Measurements from ENCODE around the gene BACH2.

BACH2 gene

GRCh38 chr6:90297115-90297866 is 648 bp upstream of the BACH2 start:
- in situ Hi-C loops (cut with MboI; ENCODE audit: low pct_unique_long_range_greater_than_20kb, low sequenced_read_pairs, unreplicated experiment): no loop called here
- TF ChIP-seq CTCF (IDR thresholded peaks at IDR 0.05; ENCODE audit: extremely low read depth, insufficient read depth, missing control alignments): no peak
- DNase-seq (ENCODE audit: low spot score): no peak

GRCh38 chr6:90295854-90296340 is 746 bp downstream of the BACH2 start:
- no peak for TF ChIP-seq CTCF (IDR thresholded peaks at IDR 0.05; ENCODE audit: extremely low read depth, insufficient read depth, missing control alignments)
- peak; percentile 50 for DNase-seq (ENCODE audit: low spot score)
- in situ Hi-C loops (cut with MboI; ENCODE audit: low pct_unique_long_range_greater_than_20kb, low sequenced_read_pairs, unreplicated experiment): no loop called here

GRCh38 chr6:90294989-90295853 is 1.4 kb downstream of the BACH2 start:
- peak; percentile 16 for TF ChIP-seq CTCF (IDR thresholded peaks at IDR 0.05; ENCODE audit: extremely low read depth, insufficient read depth, missing control alignments)
- in situ Hi-C loops (cut with MboI; ENCODE audit: low pct_unique_long_range_greater_than_20kb, low sequenced_read_pairs, unreplicated experiment): no loop called here
- peak; percentile 54 for DNase-seq (ENCODE audit: low spot score)

GRCh38 chr6:90294614-90294988 is 2.0 kb downstream of the BACH2 start:
- TF ChIP-seq CTCF (IDR thresholded peaks at IDR 0.05; ENCODE audit: extremely low read depth, insufficient read depth, missing control alignments): no peak
- DNase-seq (ENCODE audit: low spot score): no peak
- in situ Hi-C loops (cut with MboI; ENCODE audit: low pct_unique_long_range_greater_than_20kb, low sequenced_read_pairs, unreplicated experiment): no loop called here

GRCh38 chr6:90294008-90294511 is 2.6 kb downstream of the BACH2 start:
- no peak for TF ChIP-seq CTCF (IDR thresholded peaks at IDR 0.05; ENCODE audit: extremely low read depth, insufficient read depth, missing control alignments)
- DNase-seq (ENCODE audit: low spot score): no peak
- in situ Hi-C loops (cut with MboI; ENCODE audit: low pct_unique_long_range_greater_than_20kb, low sequenced_read_pairs, unreplicated experiment): no loop called here

- no peak for TF ChIP-seq CTCF (IDR thresholded peaks at IDR 0.05; ENCODE audit: extremely low read depth, insufficient read depth, missing control alignments)
- in situ Hi-C loops (cut with MboI; ENCODE audit: low pct_unique_long_range_greater_than_20kb, low sequenced_read_pairs, unreplicated experiment): no loop called here
- DNase-seq (ENCODE audit: low spot score): no peak
Measured at GRCh38 chr6:90293319-90293953, 3.2 kb downstream of the BACH2 start.

Measured in GM13977 (cell line).